IMR-90 (cell line): Measurements from ENCODE around the gene HOXC12.

Experiments
- BHLHE40 ChIP-seq: fragments of 150-350 bp; IDR thresholded peaks from 2 replicates; pipeline ENCODE4 v1.6.1; 2016; ENCODE audit warnings: mild to moderate bottlenecking, low read depth, low read length
- CEBPB ChIP-seq: IDR thresholded peaks from 2 replicates; pipeline ENCODE4 v1.6.1; 2012; ENCODE audit warnings: low read depth, low read length, improper control_type of control experiment
- CTCF ChIP-seq: conservative IDR thresholded peaks from 2 replicates; pipeline ENCODE4 v1.5.1; 2012; ENCODE audit warnings: mild to moderate bottlenecking, low read depth, low read length, improper control_type of control experiment
- MAFK ChIP-seq: IDR thresholded peaks from 2 replicates; pipeline ENCODE4 v1.6.1; 2012; ENCODE audit warnings: low read depth, low read length, improper control_type of control experiment
- MXI1 ChIP-seq: IDR thresholded peaks from 2 replicates; pipeline ENCODE4 v1.6.1; 2012; ENCODE audit warnings: low read depth, mild to moderate bottlenecking, low read length, moderate library complexity, borderline replicate concordance
- POLR2A ChIP-seq: IDR thresholded peaks from 2 replicates; pipeline ENCODE4 v1.6.1; 2012; ENCODE audit warnings: mild to moderate bottlenecking, low read depth, low read length
- RCOR1 ChIP-seq: IDR thresholded peaks from 2 replicates; pipeline ENCODE4 v1.6.1; 2012; ENCODE audit warnings: mild to moderate bottlenecking, low read length, improper control_type of control experiment; ENCODE audit not compliant: insufficient replicate concordance
- RFX5 ChIP-seq: IDR thresholded peaks from 2 replicates; pipeline ENCODE4 v1.8.0; 2012; ENCODE audit warnings: low read depth, mild to moderate bottlenecking, low read length, moderate library complexity
- SMC3 ChIP-seq: fragments of 150-350 bp; IDR thresholded peaks from 2 replicates; pipeline ENCODE4 v1.6.1; 2016; ENCODE audit warnings: low read depth, mild to moderate bottlenecking, antibody characterized with exemption, low read length, moderate library complexity
- TF ChIP-seq, protein P1 (sequence below): fragments of 150-350 bp; IDR thresholded peaks from 2 replicates; pipeline ENCODE4 v1.6.1; 2016; ENCODE audit warnings: low read depth, mild to moderate bottlenecking, low read length, moderate library complexity, borderline replicate concordance

DNA sequence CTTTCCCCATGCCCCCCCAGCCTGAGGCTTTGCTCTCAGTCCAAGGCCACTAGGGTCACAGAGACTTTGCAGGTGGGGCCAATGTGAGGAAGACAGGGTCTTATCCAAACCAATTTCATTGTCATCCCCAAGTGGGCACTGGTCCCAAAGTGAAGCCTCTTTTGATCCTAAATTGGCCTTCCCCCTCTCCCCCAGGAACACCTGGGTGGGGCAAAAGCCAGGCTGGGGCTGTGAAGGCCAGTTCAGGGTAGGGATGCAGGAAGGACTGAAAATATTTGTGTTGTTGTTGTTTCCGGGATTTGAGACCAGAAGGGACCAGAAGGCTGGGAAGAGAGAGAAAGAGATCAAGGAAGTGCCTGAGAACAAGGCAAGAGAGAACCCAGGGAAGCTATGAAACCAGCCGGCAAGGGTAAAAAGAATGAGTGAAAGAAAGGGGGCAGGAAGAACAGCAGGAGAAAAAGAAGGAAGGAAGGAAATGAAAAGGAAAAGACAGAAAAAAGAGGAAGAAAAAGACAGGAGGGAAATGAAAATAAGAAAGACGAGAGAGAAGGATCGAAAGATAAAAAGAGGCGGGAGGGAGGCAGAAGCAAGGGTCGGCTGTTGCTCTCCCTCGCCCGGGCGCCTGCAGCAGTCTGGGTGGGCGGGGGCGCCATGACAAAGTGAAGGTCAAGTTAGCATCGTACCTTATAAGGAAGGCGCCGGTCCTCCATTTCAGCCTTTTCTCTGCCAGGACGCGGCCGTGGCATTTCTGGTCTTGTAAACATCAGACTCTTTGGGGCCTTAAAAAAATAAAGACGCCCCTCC, 10.8 kb downstream of the HOXC12 start:
- TF ChIP-seq CTCF (no peak), POLR2A (no peak), RCOR1 (no peak), BHLHE40 (no peak), SMC3 (no peak), MXI1 (no peak), CEBPB (no peak), RFX5 (no peak), MAFK (no peak)
- TF ChIP-seq, protein P1, sequence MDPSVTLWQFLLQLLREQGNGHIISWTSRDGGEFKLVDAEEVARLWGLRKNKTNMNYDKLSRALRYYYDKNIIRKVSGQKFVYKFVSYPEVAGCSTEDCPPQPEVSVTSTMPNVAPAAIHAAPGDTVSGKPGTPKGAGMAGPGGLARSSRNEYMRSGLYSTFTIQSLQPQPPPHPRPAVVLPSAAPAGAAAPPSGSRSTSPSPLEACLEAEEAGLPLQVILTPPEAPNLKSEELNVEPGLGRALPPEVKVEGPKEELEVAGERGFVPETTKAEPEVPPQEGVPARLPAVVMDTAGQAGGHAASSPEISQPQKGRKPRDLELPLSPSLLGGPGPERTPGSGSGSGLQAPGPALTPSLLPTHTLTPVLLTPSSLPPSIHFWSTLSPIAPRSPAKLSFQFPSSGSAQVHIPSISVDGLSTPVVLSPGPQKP, result no peak
